K562 (cell line): ENCODE results near the gene HTR4. TPM values are rescaled to one million over a fixed set of nuclear protein-coding genes. Genes with fewer than 3 reads are reported as not detected.

Experiments used
- COPS2 ChIP-seq: fragments of 450-650 bp; conservative IDR thresholded peaks from 2 replicates; pipeline ENCODE4 v1.6.1; 2016; ENCODE audit warnings: mild to moderate bottlenecking, moderate library complexity
- E2F1 ChIP-seq: sonication (generic); formaldehyde crosslinking; IDR thresholded peaks from 2 replicates; pipeline ENCODE4 v1.8.1; 2023; ENCODE audit warnings: mild to moderate bottlenecking, missing genetic modification reagents, moderate library complexity
- IRF1 ChIP-seq: sonication (generic); formaldehyde crosslinking; IDR thresholded peaks from 2 replicates; pipeline ENCODE4 v1.8.0; 2022; ENCODE audit warnings: missing genetic modification reagents, mild to moderate bottlenecking, borderline replicate concordance
- MECOM ChIP-seq: fragments of 250-450 bp; sonication (Bioruptor Pico); IDR thresholded peaks from 2 replicates; pipeline ENCODE4 v1.8.0; 2022; ENCODE audit warnings: inconsistent platforms
- MYC ChIP-seq, 2 experiments: fragments of 250-450 bp in 1 of 2; sonication (Bioruptor Pico) in 1 of 2; IDR thresholded peaks; 2 replicates each; pipeline versions ENCODE4 v1.5.1 to v1.6.1; 2012 to 2021; ENCODE audit warnings: low read depth in 2 of 2, borderline replicate concordance in 1 of 2, improper control_type of control experiment in 1 of 2, low read length in 1 of 2, mild to moderate bottlenecking in 1 of 2, moderate library complexity in 1 of 2
- NFATC3 ChIP-seq: fragments of 450-650 bp; IDR thresholded peaks from 2 replicates; pipeline ENCODE4 v1.6.1; 2017; ENCODE audit warnings: mild to moderate bottlenecking
- NFE2L1 ChIP-seq: fragments of 450-650 bp; IDR thresholded peaks from 2 replicates; pipeline ENCODE4 v1.6.1; 2016; ENCODE audit warnings: missing genetic modification characterization, low read depth, mild to moderate bottlenecking, missing compliant biosample characterization, moderate library complexity, borderline replicate concordance
- PKNOX1 ChIP-seq: fragments of 450-650 bp; IDR thresholded peaks from 2 replicates; pipeline ENCODE4 v1.6.1; 2016
- PRDM10 ChIP-seq: fragments of 450-650 bp; IDR thresholded peaks from 2 replicates; pipeline ENCODE4 v1.6.1; 2018; ENCODE audit not compliant: partially characterized antibody
- SAP30 ChIP-seq: fragments of 200-600 bp; sonication (generic); IDR thresholded peaks from 2 replicates; pipeline ENCODE4 v1.6.1; 2012; ENCODE audit warnings: borderline replicate concordance, low read depth, mild to moderate bottlenecking, moderate library complexity, low read length, control low read depth, inconsistent platforms; ENCODE audit not compliant: insufficient read depth, poor library complexity, severe bottlenecking
- SRSF7 ChIP-seq: fragments of 200-400 bp; formaldehyde crosslinking; optimal IDR thresholded peaks from 2 replicates; pipeline ENCODE3; 2017; ENCODE audit warnings: mild to moderate bottlenecking, low read depth, low read length
- STAT5A ChIP-seq: IDR thresholded peaks from 2 replicates; pipeline ENCODE4 v1.6.1; 2012; ENCODE audit warnings: low read length, inconsistent platforms, borderline replicate concordance
- THRB ChIP-seq: fragments of 450-650 bp; formaldehyde crosslinking; conservative IDR thresholded peaks from 2 replicates; pipeline ENCODE4 v1.4.0; 2022; ENCODE audit warnings: mild to moderate bottlenecking, missing genetic modification characterization
- USF2 ChIP-seq: sonication (generic); formaldehyde crosslinking; IDR thresholded peaks from 2 replicates; pipeline ENCODE4 v1.5.0; 2020; ENCODE audit warnings: missing genetic modification reagents
- ZNF431 ChIP-seq: sonication (generic); formaldehyde crosslinking; IDR thresholded peaks from 2 replicates; pipeline ENCODE4 v1.8.0; 2022; ENCODE audit warnings: mild to moderate bottlenecking, missing genetic modification reagents
- ZNF445 ChIP-seq: fragments of 250-450 bp; sonication (Bioruptor Pico); IDR thresholded peaks from 2 replicates; pipeline ENCODE4 v1.4.0; 2020; ENCODE audit warnings: low read depth, mild to moderate bottlenecking, moderate library complexity
- polyA plus RNA-seq, 8 experiments: library from polyadenylated mRNA; depleted of rRNA in 4 of 8; stranded (reverse) in 5 of 8; unstranded in 3 of 8; fragments of >200 nt; fragmentation: Nextera tagmentation in 2 of 8; fragmentation: Illumina TruSeq in 1 of 8; extraction: Ambion mirVana in 2 of 8; extraction: Trizol in 1 of 8; gene quantifications; 2 replicates each; pipeline versions ENCODE4 v1.2.1 to v1.2.3, GENCODE V29; 2011 to 2014; ENCODE audit warnings: inconsistent platforms in 1 of 8, missing spikeins in 1 of 8
- total RNA-seq, 7 experiments: library from RNA; depleted of rRNA in 6 of 7; stranded (reverse); fragments of >200 nt in 6 of 7; fragmentation: Illumina TruSeq in 2 of 7; extraction: Trizol in 2 of 7; gene quantifications; 2 replicates each; pipeline versions ENCODE4 v1.2.1 to v1.2.3, GENCODE V29; 2011 to 2021; ENCODE audit warnings: low replicate concordance in 1 of 7

Gene HTR4
- total and polyA plus RNA-seq, 9 of the 15 experiments (the other 6 are each of a cell fraction or from before 2014, with no cell fraction given) = 0.13 TPM; not detected in 8

- TF ChIP-seq E2F1 (no peak), SRSF7 (no peak), COPS2 (no peak), SAP30 (no peak), MECOM (CRISPR knock-in tag) (no peak), USF2 (no peak), ZNF445 (CRISPR knock-in tag) (no peak), NFATC3 (0 out of 2 replicates have a peak, but pooled peaks have one; percentile 49), PRDM10 (peak; percentile 63), STAT5A (peak; percentile 98), PKNOX1 (peak; percentile 59), MYC (IDR thresholded peaks at IDR 0.05; ENCODE audit: low read depth, low read length) (no peak), MYC (CRISPR knock-in tag; IDR thresholded peaks at IDR 0.05; ENCODE audit: borderline replicate concordance, low read depth) (no peak), THRB (CRISPR knock-in tag) (no peak), ZNF431 (CRISPR knock-in tag) (no peak), IRF1 (CRISPR knock-in tag) (no peak), NFE2L1 (tag) (no peak)
Measured at GRCh38 chr5:148682058-148683026, 28.0 kb upstream of the HTR4 start (continued).
